Right renal cortex interstitium (tissue), 3 donors: ENCODE data around the gene SMPDL3A. TPM values are rescaled to one million over a fixed set of nuclear protein-coding genes. Genes with fewer than 3 reads are reported as not detected.

Source experiments
- DNase-seq, 3 donors: peaks; one replicate each; pipeline ENCODE4 v3.0.0-alpha.2; 2013; ENCODE audit warnings: low read depth in 3 of 3, low spot score in 2 of 3
- polyA plus RNA-seq, 3 donors: library from polyadenylated mRNA; unstranded; fragments of 120-200 nt; gene quantifications; one replicate each; pipeline ENCODE4 v1.2.1, GENCODE V29; 2013; ENCODE audit not compliant: insufficient read length in 3 of 3

Gene SMPDL3A
- polyA plus RNA-seq, 3 donors, result 12.5 to 18.5 (median 17.7) TPM

DNA sequence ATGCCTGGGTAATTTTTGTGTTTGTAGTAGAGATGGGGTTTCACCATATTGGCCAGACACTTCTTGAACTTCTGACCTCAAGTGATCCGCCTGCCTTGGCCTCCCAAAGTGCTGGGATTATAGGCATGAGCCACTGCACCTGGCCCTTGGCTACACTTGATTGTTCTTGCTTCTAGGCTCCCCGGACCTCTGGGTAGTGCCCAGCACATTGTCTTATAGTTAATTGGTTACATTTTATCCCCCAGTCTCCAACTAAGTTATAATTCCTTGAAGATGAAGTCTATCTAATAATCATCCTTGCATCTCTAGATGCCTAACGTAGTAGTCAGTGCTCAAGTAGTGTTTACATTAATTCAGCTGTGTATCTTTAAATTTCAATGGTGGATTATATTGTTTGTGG lies 11.8 kb downstream of the SMPDL3A start:
- DNase-seq, result no peak

DNA sequence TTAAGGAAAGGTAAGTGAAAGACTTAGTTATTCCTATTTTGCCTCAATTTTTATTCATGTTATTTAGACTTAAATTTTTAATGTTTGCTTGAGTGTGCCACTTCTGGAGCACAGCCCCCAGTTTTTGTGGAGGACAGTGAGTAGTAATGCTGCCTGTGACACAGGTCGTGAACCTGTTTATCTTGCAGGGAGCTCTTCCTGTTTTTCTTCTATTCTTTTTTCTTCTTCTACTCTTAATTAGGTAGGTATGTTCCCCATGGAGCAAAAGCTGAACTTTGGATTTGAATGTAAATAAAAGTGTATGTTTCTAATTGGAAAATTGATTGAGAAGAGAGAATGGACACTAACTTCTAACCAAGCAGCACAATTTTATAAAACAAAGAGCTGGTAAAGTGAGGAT lies 12.3 kb downstream of the SMPDL3A start:
- DNase-seq, result no peak

DNA sequence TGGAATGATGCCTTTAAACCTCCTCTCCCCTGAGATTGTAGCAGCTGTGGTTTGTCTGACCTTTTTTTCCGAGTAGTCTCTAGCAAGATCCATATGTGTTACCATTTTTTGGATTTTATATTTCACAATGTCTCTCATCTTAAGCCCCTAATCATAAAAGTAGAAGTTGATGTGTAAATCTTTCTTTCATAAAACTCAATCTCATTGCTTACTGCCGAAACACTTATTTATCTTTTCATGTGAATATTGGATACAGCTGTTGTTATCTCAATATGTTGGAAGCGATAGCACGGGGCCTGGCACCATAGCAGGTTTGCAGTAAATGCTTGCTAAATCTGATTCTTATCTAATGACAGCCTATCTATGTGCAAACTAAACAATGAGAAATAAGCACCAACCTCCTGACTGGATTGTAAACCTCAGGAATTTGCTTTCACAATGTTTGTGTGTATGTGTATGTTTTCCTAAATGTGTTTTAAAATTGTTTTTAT lies 14.2 kb downstream of the SMPDL3A start:
- no peak for DNase-seq

DNA sequence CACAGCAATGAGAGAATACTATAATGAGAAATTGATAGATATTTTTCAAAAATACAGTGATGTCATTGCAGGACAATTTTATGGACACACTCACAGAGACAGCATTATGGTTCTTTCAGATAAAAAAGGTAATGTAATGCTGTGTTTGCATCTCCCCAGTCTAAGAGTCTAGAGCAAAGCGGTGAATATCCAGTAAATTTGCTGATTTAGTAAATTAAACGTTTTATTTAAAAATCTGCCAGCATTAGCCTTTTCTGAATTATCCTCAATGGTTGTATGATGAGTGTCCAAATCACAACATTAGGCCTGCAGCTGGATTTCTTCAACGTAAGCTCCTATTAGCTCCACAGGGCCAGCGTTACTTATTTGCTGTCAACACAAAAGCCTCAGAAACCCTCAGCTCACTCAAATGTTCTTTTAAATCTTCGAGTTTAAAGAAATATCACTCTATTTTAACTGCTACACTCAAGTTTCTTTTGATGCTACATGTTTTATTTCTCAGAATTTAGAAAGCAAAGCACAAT lies 16.0 kb downstream of the SMPDL3A start:
- no peak for DNase-seq

DNA sequence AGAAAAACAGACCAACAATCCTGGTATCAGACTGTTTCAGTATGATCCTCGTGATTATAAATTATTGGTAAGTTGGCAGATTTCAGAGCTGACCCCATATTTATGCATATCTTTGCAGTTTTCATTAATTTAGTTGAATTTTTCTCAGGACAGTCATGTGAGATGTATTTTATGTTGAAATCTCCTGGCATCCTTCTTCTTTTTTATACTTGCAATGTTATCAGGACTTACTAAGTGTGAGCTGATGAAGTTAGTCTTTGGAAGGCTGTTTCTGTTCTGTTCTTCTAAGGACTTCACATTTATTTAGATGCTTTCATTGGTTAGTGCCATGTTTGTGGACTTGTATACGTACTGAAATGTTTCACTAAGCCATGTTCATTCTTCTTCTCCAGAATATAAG lies 17.2 kb downstream of the SMPDL3A start:
- no peak for DNase-seq

- no peak for DNase-seq
Measured at GRCh38 chr6:122808121-122808885, 19.2 kb downstream of the SMPDL3A start.

- no peak for DNase-seq
Measured at GRCh38 chr6:122809001-122809400, 19.9 kb downstream of the SMPDL3A start.

- no peak for DNase-seq
Measured at GRCh38 chr6:122809691-122810090, 20.6 kb downstream of the SMPDL3A start.

GRCh38 chr6:122810189-122810588 lies 21.1 kb downstream of the SMPDL3A start:
- DNase-seq, result no peak

DNA sequence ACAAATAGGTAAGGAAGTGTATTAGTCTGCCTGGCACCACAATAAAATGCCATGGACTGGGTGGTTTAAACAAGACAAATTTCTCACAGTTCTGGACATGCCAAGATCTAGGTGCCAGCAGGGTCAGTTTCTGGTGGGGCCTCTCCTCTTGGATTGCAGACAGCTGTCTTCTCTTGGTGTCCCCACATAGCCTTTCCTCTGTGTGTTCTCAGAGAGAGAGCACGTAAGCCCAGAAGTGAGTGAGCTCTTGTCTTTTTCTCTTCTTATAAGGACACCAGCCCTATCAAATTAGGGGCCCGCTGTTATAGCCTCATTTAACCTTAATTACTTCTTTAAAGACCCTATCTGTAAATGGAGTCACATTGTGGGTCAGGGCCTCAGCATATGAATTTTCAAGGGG lies 28.3 kb downstream of the SMPDL3A start:
- DNase-seq, result no peak

GRCh38 chr6:122817766-122818165 lies 28.7 kb downstream of the SMPDL3A start:
- no peak for DNase-seq

DNA sequence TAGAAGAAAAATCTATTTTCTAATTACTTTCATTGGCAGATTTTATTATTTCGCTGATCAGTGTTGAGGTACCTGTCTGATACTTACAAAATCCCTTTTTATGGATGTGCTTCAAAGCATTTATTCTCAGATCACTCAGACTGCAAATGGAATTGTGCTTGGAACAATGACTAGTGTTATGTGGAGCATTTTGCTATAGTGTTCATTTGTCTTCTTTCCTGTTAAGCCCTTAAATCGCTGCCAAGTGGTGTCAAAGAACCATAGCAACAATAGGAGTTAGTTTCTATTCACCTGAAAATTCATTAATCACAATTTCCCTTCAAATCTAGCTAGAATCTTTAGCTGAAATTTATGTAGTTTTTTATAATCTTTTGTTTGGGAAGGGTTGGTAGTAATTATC lies 29.8 kb downstream of the SMPDL3A start:
- no peak for DNase-seq

DNA sequence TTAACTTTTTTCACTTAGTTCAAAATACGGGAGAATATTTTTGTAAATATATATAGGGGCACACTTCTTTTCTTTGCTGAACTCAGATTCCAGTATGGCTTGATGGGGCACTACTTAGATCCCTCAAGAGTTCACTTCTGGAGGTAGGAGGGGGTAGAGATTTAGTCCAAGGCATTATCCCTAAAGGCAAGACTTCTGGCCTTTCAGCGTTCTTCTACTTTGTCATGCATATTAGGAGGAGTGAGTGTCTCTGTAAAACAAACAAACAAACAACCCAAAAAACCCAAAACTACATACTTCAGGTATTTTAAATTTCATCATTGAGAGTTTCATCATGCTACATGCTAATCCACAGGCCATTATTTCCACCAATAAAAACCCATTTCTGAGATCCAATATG lies 32.0 kb downstream of the SMPDL3A start:
- no peak for DNase-seq

GRCh38 chr6:122825163-122825562 lies 36.1 kb downstream of the SMPDL3A start:
- DNase-seq, result no peak

GRCh38 chr6:122829456-122829855 lies 40.4 kb downstream of the SMPDL3A start:
- no peak for DNase-seq

DNA sequence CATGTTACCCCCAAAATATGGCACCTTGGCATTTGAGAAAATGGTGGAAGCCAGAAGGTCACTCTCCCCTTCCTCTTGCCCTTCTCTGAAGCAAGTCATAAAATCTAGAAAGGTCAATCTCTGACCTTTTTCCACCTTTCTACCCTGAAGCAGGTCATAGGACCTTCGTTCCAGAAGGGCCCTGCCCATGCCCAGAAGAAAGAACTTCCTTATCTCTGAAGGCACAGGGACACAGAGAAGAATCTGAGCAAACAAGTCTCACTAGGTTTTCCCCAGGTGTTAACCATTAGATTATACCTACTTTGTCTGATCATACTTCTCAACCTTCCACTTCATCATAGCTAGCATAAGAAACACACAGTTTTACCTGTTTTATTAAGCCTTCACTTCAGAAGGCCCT lies 42.5 kb downstream of the SMPDL3A start:
- no peak for DNase-seq

- DNase-seq, result no peak
Measured at GRCh38 chr6:122832459-122832858, 43.4 kb downstream of the SMPDL3A start.

GRCh38 chr6:122833021-122833491 lies 44.0 kb downstream of the SMPDL3A start:
- DNase-seq, result peak in 2 of 3 donors; percentile 37 to 53

GRCh38 chr6:122838060-122838780 lies 49.2 kb downstream of the SMPDL3A start:
- DNase-seq, result no peak

GRCh38 chr6:122839472-122839871 lies 50.4 kb downstream of the SMPDL3A start:
- peak in 2 of 3 donors; percentile 29 to 36 for DNase-seq

- DNase-seq, result no peak
Measured at GRCh38 chr6:122839906-122840305, 50.8 kb downstream of the SMPDL3A start.

DNA sequence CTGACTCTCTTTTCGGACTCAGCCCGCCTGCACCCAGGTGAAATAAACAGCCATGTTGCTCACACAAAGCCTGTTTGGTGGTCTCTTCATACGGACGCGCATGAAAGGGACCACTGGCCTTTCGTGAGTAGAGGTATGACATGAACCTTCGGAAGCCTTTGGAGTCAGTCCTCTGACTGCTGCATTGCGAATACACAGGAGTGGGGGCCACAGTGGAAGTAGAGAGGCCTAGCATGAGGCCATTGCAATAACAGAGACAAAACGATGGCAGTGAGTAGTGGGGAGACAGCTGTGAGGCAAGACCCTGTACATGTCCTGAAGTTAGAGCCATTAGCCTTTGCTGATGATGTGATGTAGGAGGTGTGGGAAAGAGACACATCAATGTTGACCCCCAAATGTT lies 56.4 kb downstream of the SMPDL3A start:
- DNase-seq, result no peak
